GM12891 (cell line): ENCODE results near the gene MAST1.

Experiments
- POLR2AphosphoS5 ChIP-seq: IDR thresholded peaks from 2 replicates; pipeline ENCODE4 v1.6.1; 2011; ENCODE audit warnings: low read depth, low read length, control low read depth
- TAF1 ChIP-seq: IDR thresholded peaks from 2 replicates; pipeline ENCODE4 v1.6.1; 2011; ENCODE audit warnings: low read depth, low read length, control low read depth

DNA sequence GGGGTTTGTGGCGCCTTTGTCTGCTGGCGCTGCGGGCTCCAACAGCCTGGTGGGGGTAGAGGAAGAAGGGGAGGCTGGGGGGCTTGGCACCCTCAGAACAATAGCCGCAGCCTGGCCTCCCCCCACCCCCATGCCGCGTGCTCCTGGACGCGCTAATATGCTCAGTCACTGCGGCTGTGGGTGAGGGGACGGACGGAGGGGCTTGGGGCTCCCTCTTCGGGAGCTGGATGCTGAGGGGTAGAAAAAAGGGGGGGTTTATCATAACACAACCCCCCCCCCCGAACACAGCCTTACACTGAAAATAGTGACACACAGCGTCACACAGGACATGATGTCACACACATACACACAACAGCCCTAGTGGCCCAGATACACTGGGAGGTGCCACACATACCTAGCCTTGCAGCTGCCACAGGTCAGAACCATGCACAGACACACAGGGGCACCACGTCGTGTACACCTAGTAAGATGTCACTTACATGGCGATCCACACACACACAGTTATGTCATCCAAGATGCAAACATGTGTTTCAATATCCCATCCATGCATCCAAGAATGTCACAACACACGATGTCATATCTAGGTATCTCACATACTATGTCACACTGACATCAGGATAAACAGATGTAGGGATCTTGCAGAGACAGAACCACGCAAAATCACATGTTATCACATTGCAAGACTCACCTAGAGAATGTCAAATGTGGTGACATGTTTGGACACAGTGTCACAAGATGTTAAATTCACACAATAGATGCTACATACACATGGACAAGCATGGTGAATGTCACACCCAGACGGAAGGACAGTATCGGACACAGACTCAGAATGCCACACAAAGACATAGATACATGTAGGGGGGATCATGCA lies 806 bp downstream of the MAST1 start:
- TF ChIP-seq POLR2AphosphoS5 = no peak
- TF ChIP-seq TAF1 = no peak
